Neuronal stem cell (in vitro differentiated cells): ENCODE results near the gene KCNQ1.

ENCODE experiments used
- DNase-seq: peaks from one replicate; pipeline ENCODE4 v3.0.0-alpha.2; 2013; ENCODE audit warnings: low spot score
- H2AFZ ChIP-seq: one replicate; pipeline ENCODE4 v1.6.1; 2013; ENCODE audit warnings: mild to moderate bottlenecking, low read length, inconsistent platforms
- H2AK5ac ChIP-seq: 2 replicates; pipeline ENCODE4 v1.6.1; 2013; ENCODE audit warnings: low read depth, mild to moderate bottlenecking, inconsistent platforms, low read length, moderate library complexity, mixed read lengths
- H2BK120ac ChIP-seq: 2 replicates; pipeline ENCODE4 v1.6.1; 2013; ENCODE audit warnings: low read depth, mild to moderate bottlenecking, inconsistent platforms, low read length, moderate library complexity, mixed read lengths
- H2BK12ac ChIP-seq: one replicate; pipeline ENCODE4 v1.6.1; 2013; ENCODE audit warnings: low read length, inconsistent platforms
- H2BK15ac ChIP-seq: 2 replicates; pipeline ENCODE4 v1.6.1; 2013; ENCODE audit warnings: mild to moderate bottlenecking, low read length, inconsistent platforms, mixed read lengths
- H2BK5ac ChIP-seq: one replicate; pipeline ENCODE4 v1.6.1; 2013; ENCODE audit warnings: inconsistent platforms, mild to moderate bottlenecking, low read length, moderate library complexity
- H3K14ac ChIP-seq: one replicate; pipeline ENCODE4 v1.6.1; 2013; ENCODE audit warnings: low read length, inconsistent platforms
- H3K18ac ChIP-seq: 2 replicates; pipeline ENCODE4 v1.6.1; 2013; ENCODE audit warnings: low read length, inconsistent platforms
- H3K23ac ChIP-seq: 2 replicates; pipeline ENCODE4 v1.6.1; 2013; ENCODE audit warnings: low read depth, mild to moderate bottlenecking, mixed read lengths, low read length, inconsistent platforms; ENCODE audit not compliant: poor library complexity
- H3K27ac ChIP-seq: replicated peaks from 3 replicates; pipeline ENCODE4 v1.5.1; 2013; ENCODE audit warnings: low read length, inconsistent platforms
- H3K27me3 ChIP-seq, 3 experiments: 2 replicates each; pipeline ENCODE4 v1.6.1; 2013; ENCODE audit warnings: low read length in 3 of 3, mild to moderate bottlenecking in 2 of 3, inconsistent platforms in 1 of 3, low read depth in 1 of 3, mixed read lengths in 1 of 3, moderate library complexity in 1 of 3; ENCODE audit not compliant: control insufficient read depth in 3 of 3, insufficient read depth in 3 of 3
- H3K36me3 ChIP-seq, 2 donors: replicated peaks in 1 of 2; 2 replicates each; pipeline ENCODE4 v1.6.1; 2013; ENCODE audit warnings: low read length in 2 of 2; ENCODE audit not compliant: control insufficient read depth in 2 of 2, insufficient read depth in 2 of 2
- H3K4ac ChIP-seq: 2 replicates; pipeline ENCODE4 v1.6.1; 2013; ENCODE audit warnings: inconsistent platforms, mild to moderate bottlenecking, low read length, moderate library complexity
- H3K4me1 ChIP-seq, 2 donors: 1 replicate in 1 of 2; 2 replicates in 1 of 2; pipeline ENCODE4 v1.6.1; 2013; ENCODE audit warnings: low read length in 2 of 2, low read depth in 1 of 2; ENCODE audit not compliant: control insufficient read depth in 2 of 2, insufficient read depth in 1 of 2
- H3K4me2 ChIP-seq: one replicate; pipeline ENCODE4 v1.6.1; 2013; ENCODE audit warnings: mild to moderate bottlenecking, low read length, inconsistent platforms; ENCODE audit not compliant: insufficient read depth, poor library complexity, severe bottlenecking
- H3K4me3 ChIP-seq, 2 donors: 2 replicates each; pipeline ENCODE4 v1.5.1; 2013; ENCODE audit warnings: low read length in 2 of 2, mild to moderate bottlenecking in 2 of 2, inconsistent platforms in 1 of 2, moderate library complexity in 1 of 2
- H3K79me1 ChIP-seq: one replicate; pipeline ENCODE4 v1.6.1; 2013; ENCODE audit warnings: low read depth, mild to moderate bottlenecking, inconsistent platforms, low read length, moderate library complexity
- H3K9ac ChIP-seq: one replicate; pipeline ENCODE4 v1.6.1; 2013; ENCODE audit warnings: mild to moderate bottlenecking, low read depth, low read length, inconsistent platforms; ENCODE audit not compliant: poor library complexity
- H3K9me3 ChIP-seq, 2 donors: replicated peaks in 1 of 2; 2 replicates each; pipeline versions ENCODE3 to v1.6.1; 2013; ENCODE audit warnings: low read length in 2 of 2, mild to moderate bottlenecking in 2 of 2, inconsistent platforms in 1 of 2, low read depth in 1 of 2, mixed read lengths in 1 of 2, moderate library complexity in 1 of 2; ENCODE audit not compliant: control insufficient read depth in 2 of 2, insufficient read depth in 1 of 2
- H4K8ac ChIP-seq: one replicate; pipeline ENCODE4 v1.6.1; 2013; ENCODE audit warnings: low read depth, mild to moderate bottlenecking, inconsistent platforms, low read length, moderate library complexity
- H4K91ac ChIP-seq: one replicate; pipeline ENCODE4 v1.6.1; 2013; ENCODE audit warnings: low read length, low read depth, mild to moderate bottlenecking, inconsistent platforms; ENCODE audit not compliant: poor library complexity
- WGBS, 2 donors: extraction: QIAGEN DNeasy Blood & Tissue Kit; methylation state at CpG; one replicate each; pipeline ENCODE4 v1.1.7; 2013; ENCODE audit warnings: missing lambda C conversion rate in 2 of 2, mixed read lengths in 1 of 2; ENCODE audit not compliant: insufficient read length in 2 of 2, insufficient replicate concordance in 1 of 2; ENCODE audit errors: extremely low coverage in 2 of 2; 5-methylcytosine and 5-hydroxymethylcytosine counted together

The KCNQ1 gene

GRCh38 chr11:2577991-2578928 lies 133.5 kb downstream of the KCNQ1 start:
- H3K14ac ChIP-seq = peak overlapping the region; percentile 2
- peak overlapping the region; percentile 27 for H3K9ac ChIP-seq
- H3K79me1 ChIP-seq = peaks cover 2% of the 10 kb centered on the region
- H3K4me2 ChIP-seq = no peak overlapping the region
- no peak overlapping the region for H3K4me3 ChIP-seq
- H3K4me1 ChIP-seq = peaks cover 0 to 11% of the 10 kb centered on the region in 2 donors
- H2BK120ac ChIP-seq = peak overlapping the region; percentile 67
- H2AK5ac ChIP-seq = peak overlapping the region; percentile 8
- no peak overlapping the region for H3K4ac ChIP-seq
- H3K36me3 ChIP-seq = no peaks in the 10 kb centered on the region
- peak overlapping the region; percentile 59 for H3K18ac ChIP-seq
- peak overlapping the region; percentile 83 for H2BK15ac ChIP-seq
- H3K27me3 ChIP-seq = peaks cover 0 to 7% (median 0%) of the 10 kb centered on the region in 3 experiments
- no peak overlapping the region for H3K27ac ChIP-seq
- no peak overlapping the region for H2BK5ac ChIP-seq
- H3K9me3 ChIP-seq = no peaks in the 10 kb centered on the region
- no peak for DNase-seq
- H4K91ac ChIP-seq = no peak overlapping the region
- no peak overlapping the region for H2AFZ ChIP-seq
- no CpG with 5 or more reads among the region's 22 CpGs for WGBS, 2 donors
- H4K8ac ChIP-seq = no peak overlapping the region
- H3K23ac ChIP-seq = peak overlapping the region; percentile 17
- peak overlapping the region; percentile 14 for H2BK12ac ChIP-seq

- no peak overlapping the region for H2BK5ac ChIP-seq
- H3K9me3 ChIP-seq = no peaks in the 10 kb centered on the region
- H3K4me1 ChIP-seq = peaks cover 0 to 11% of the 10 kb centered on the region in 2 donors
- no peak for DNase-seq
- H3K79me1 ChIP-seq = peaks cover 2% of the 10 kb centered on the region
- H3K9ac ChIP-seq = no peak overlapping the region
- H3K14ac ChIP-seq = no peak overlapping the region
- H4K8ac ChIP-seq = no peak overlapping the region
- peak overlapping the region; percentile 55 for H3K18ac ChIP-seq
- WGBS, 2 donors = no CpG with 5 or more reads among the region's 7 CpGs
- no peak overlapping the region for H3K27ac ChIP-seq
- no peak overlapping the region for H2BK120ac ChIP-seq
- peak overlapping the region; percentile 8 for H2AK5ac ChIP-seq
- H3K4me3 ChIP-seq = no peak overlapping the region
- no peak overlapping the region for H3K4me2 ChIP-seq
- H3K27me3 ChIP-seq = peaks cover 0 to 7% (median 0%) of the 10 kb centered on the region in 3 experiments
- no peak overlapping the region for H2AFZ ChIP-seq
- no peak overlapping the region for H3K4ac ChIP-seq
- no peak overlapping the region for H4K91ac ChIP-seq
- H2BK15ac ChIP-seq = peak overlapping the region; percentile 7
- H3K23ac ChIP-seq = no peak overlapping the region
- no peak overlapping the region for H2BK12ac ChIP-seq
- H3K36me3 ChIP-seq = no peaks in the 10 kb centered on the region
These were observed 134.1 kb downstream of the KCNQ1 start for GRCh38 chr11:2578929-2579270.

- no peak for DNase-seq
- Histone ChIP-seq H3K4me3 (no peak overlapping the region), H3K23ac (no peak overlapping the region), H3K9me3 (no peaks in the 10 kb centered on the region), H3K27ac (no peak overlapping the region), H2AFZ (no peak overlapping the region), H3K79me1 (peaks cover 2% of the 10 kb centered on the region), H3K36me3 (no peaks in the 10 kb centered on the region), H2BK15ac (peak overlapping the region; percentile 7), H4K8ac (no peak overlapping the region), H3K4me2 (no peak overlapping the region), H2BK120ac (no peak overlapping the region), H3K4me1 (peaks cover 0 to 11% of the 10 kb centered on the region in 2 donors), H3K27me3 (peaks cover 0 to 7% (median 0%) of the 10 kb centered on the region in 3 experiments), H2BK12ac (no peak overlapping the region), H2BK5ac (no peak overlapping the region), H2AK5ac (peak overlapping the region; percentile 8), H4K91ac (no peak overlapping the region), H3K4ac (no peak overlapping the region), H3K14ac (no peak overlapping the region), H3K18ac (peak overlapping the region; percentile 55), H3K9ac (peak overlapping the region; percentile 79)
- WGBS, 2 donors = no CpG with 5 or more reads among the region's 17 CpGs
These were observed 134.7 kb downstream of the KCNQ1 start for GRCh38 chr11:2579315-2580060.

DNA sequence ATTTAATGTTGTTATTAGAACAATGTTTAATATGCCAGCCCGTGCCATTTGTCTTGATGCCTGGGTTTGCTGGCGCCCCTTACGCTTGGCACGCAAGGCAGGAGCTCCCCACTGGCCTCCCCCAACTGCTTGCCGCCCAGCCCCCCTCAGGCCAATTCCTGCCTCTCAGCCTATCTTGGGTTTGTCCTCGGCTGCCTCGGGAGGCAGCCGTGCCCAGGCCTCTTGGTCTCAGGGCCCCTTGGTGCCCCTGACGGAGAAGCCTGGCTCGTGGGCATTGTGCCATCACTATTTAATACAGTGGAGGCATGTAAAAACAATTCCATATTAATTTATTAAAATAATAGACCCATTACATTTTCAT lies 135.2 kb downstream of the KCNQ1 start:
- H4K91ac ChIP-seq = no peak overlapping the region
- no peak overlapping the region for H3K27ac ChIP-seq
- H3K36me3 ChIP-seq = no peaks in the 10 kb centered on the region
- no peak overlapping the region for H3K4me2 ChIP-seq
- H2BK15ac ChIP-seq = peak overlapping the region; percentile 19
- H3K9ac ChIP-seq = no peak overlapping the region
- no peak overlapping the region for H3K4ac ChIP-seq
- no peak overlapping the region for H3K18ac ChIP-seq
- H2BK5ac ChIP-seq = no peak overlapping the region
- peaks cover 2% of the 10 kb centered on the region for H3K79me1 ChIP-seq
- no peak overlapping the region for H3K14ac ChIP-seq
- no peak overlapping the region for H3K23ac ChIP-seq
- H4K8ac ChIP-seq = no peak overlapping the region
- no CpG with 5 or more reads among the region's 10 CpGs for WGBS, 2 donors
- H2AFZ ChIP-seq = no peak overlapping the region
- no peak for DNase-seq
- H2BK12ac ChIP-seq = no peak overlapping the region
- H3K4me3 ChIP-seq = no peak overlapping the region
- H3K27me3 ChIP-seq = peaks cover 0 to 7% (median 0%) of the 10 kb centered on the region in 3 experiments
- H2AK5ac ChIP-seq = no peak overlapping the region
- H3K9me3 ChIP-seq = no peaks in the 10 kb centered on the region
- peaks cover 0 to 11% of the 10 kb centered on the region in 2 donors for H3K4me1 ChIP-seq
- H2BK120ac ChIP-seq = no peak overlapping the region
